Left colon (tissue), 2 donors: ENCODE results near the gene DNAJC6. TPM values are rescaled to one million over a fixed set of nuclear protein-coding genes. Genes with fewer than 3 reads are reported as not detected.
"Not testable (repeated sequence)": the region's sequence is repeated elsewhere in the genome, so short reads cannot be mapped to it uniquely, and the experiment has no call there.

ENCODE experiments used
- ATAC-seq: fragments of 200-7000 bp; cut with Tn5 transposase; one replicate; pipeline ENCODE4 v1.9.1; 2020; ENCODE audit warnings: mild to moderate bottlenecking, moderate library complexity
- DNase-seq, 2 donors: peaks; one replicate each; pipeline ENCODE4 v3.0.0-alpha.2; 2020
- intact Hi-C, 2 donors: fragments of 100-400 bp; cut with DNase I in 1 of 2; cut with micrococcal nuclease in 1 of 2; formaldehyde crosslinking; loops; one replicate each; pipeline versions ENCODE4 v1.11.2 to v1.14.0; 2022; cut with DNase I, micrococcal nuclease
- total RNA-seq, 2 donors: library from RNA; stranded (reverse); fragmentation: NEBNext Ultra II Directional; extraction: Animal tissue kit (Norgen Biotek cat#: 25700); gene quantifications; one replicate each; pipeline ENCODE4 v1.2.1, GENCODE V29; 2021
- donor health status: DM: no; HTN: no; CAD: no.
- donor health status: DM: yes; HTN: yes; CAD: no.

Gene DNAJC6
- total RNA-seq, 2 donors from 2014 or later: 2.7 to 3.1 TPM

- intact Hi-C loops: no loop called here
- DNase-seq (no peak), ATAC-seq (no peak)
Measured at GRCh38 chr1:65442442-65442841, 133.1 kb downstream of the DNAJC6 start.

DNA sequence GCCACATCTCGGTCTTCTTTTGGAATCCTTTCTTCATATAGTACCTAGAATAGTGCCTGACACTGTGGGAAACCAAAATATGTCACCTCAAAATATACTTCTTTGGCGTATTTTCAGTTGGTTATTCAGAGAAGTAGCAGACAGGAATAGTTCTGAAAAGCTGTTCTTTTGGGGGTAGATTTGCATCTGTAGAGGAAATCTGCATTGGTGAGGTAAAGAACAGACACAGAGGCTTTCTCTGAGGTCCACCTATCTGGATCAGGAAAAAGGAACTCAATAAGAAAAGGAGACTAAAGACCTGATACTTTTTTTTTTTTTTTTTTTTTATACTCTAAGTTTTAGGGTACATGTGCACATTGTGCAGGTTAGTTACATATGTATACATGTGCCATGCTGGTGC is 134.3 kb downstream of the DNAJC6 start:
- no peak for DNase-seq
- intact Hi-C loops: no loop called here
- no peak for ATAC-seq

DNA sequence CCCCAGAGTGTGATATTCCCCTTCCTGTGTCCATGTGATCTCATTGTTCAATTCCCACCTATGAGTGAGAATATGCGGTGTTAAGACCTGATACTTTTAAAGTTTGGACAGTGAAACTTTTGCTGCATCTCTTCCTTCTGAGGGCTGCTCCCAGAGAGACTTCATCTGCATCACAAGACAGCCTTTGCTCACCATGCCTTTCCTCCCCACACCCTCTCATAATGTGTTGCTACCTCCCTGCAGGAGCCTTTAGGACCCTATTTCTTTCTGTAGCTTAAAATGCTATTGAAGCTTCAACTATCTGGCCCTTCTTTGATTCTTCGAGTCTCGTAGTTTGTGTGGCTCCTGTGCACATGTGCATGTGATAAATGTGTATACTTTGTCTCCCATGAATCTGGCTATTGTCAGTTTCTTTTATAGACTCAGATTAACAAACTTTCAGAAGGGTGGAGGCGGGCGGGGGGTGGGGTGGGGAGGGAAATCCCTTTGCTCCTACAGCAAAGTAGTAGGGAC is 134.8 kb downstream of the DNAJC6 start:
- DNase-seq (no peak), ATAC-seq (no peak)
- intact Hi-C loops: no loop called here

- DNase-seq (no peak), ATAC-seq (no peak)
- intact Hi-C loops: no loop called here
Measured at GRCh38 chr1:65445837-65446236, 136.5 kb downstream of the DNAJC6 start.

DNA sequence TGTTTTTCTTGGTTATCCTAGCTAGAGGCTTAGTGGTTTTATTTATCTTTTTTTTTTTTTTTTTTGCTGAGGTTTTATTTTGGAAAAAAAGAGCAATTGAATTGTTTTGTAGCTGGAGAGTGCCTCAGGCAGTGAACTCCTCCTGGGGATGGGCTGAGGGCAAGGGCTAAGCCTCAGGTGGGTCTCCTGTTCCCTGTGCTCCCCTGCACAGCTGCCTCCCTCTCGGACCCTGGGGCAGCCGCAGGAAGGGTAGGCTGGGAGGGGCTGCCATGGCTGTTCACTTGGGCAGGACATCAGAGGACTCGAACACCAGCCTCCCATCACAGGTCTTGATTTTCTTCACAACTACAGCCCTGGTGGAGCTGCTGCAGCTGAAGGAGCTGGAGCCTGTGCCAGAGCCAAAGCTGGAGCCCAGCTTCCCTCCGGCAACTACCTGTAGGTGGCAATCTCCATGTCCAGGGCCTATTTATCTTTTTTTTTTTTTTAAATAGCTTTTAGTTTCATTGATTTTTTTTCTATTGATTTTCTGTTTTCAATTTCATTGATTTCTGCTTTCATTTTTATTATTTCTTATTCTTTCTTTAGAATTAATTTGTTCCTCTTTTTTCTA is 140.0 kb downstream of the DNAJC6 start:
- intact Hi-C loops: no loop called here
- ATAC-seq (no peak), DNase-seq (no peak)

GRCh38 chr1:65455678-65456077 is 146.3 kb downstream of the DNAJC6 start:
- ATAC-seq, DNase-seq, intact Hi-C loops: not testable (repeated sequence)

DNA sequence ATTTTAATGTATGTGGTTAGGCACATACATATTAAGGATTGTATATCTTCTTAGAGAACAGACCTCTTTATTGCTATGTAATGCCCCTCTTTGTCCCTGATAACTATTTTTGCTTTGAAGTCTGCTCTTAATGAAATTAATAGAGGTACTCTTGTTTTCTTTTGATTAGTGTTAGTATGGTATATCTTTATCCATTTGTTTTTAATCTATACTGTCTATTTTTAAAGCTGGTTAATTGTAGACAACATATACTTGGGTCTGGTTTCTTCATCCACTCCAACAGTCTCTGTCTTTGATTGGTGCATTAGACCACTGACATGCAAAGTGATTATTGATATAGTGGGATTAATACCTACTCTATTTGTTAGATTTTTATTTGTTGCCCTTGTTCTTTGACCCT is 147.1 kb downstream of the DNAJC6 start:
- intact Hi-C loops: no loop called here
- DNase-seq (no peak), ATAC-seq (no peak)

DNA sequence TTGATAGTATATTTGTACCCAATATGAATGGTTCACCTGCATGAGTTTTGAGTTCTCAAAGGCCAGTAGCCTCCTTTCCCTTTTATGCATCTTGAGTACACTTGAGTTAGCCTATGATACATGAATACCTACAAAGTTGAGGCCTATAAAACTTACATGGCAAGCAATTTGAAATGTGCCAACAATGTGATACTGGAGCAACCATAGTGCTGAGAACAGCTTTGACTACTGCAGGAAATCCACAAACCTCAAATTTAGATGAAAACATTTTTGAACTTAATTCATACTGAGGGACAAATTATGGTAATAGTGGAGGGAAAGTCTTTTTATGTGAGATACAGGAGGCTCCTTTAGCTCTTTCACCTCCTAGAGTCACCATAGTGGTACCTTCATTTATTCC is 148.5 kb downstream of the DNAJC6 start:
- intact Hi-C loops: no loop called here
- ATAC-seq: no peak
- no peak for DNase-seq

GRCh38 chr1:65458730-65459396 is 149.5 kb downstream of the DNAJC6 start:
- ATAC-seq (no peak), DNase-seq (no peak)
- intact Hi-C loops: no loop called here

DNA sequence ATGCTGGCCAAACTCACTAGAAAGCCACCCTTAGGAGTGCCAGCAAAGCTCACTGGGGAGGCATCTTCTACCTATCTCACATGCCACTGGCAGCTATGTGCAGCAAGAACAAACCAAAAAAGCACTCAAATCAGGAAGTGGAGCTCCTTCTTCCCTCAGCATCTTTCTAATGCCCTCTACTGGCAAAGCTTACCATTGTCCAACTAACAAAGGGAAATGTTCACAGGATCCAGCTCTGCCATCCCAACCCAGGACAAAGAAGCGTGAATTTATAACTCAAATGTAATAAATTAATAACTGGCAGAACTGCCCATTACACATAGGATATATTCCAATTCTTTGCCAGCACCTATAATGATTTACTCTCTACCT is 150.0 kb downstream of the DNAJC6 start:
- intact Hi-C loops: no loop called here
- DNase-seq (no peak), ATAC-seq (peak; percentile 37)

Other genes with a start within 250 kb of the DNAJC6 start
- 10 to 100 TPM; 28.9 to 64.0 TPM for gene AK4, start 161.3 kb upstream of the DNAJC6 start, total RNA-seq
- gene LEPR, start 111.1 kb downstream of the DNAJC6 start, total RNA-seq: 1 to 10 TPM; 4.2 to 5.6 TPM
- 10 to 100 TPM; 59.8 to 77.1 TPM for gene LEPROT, start 111.1 kb downstream of the DNAJC6 start, total RNA-seq